Stimulated activated CD4-positive, alpha-beta T cell treated with anti-CD3 and anti-CD28 coated beads, Interleukin-4, amount 100 ng/mL, for 24 hours (primary cell): ENCODE data around the gene PACC1.
A peak's percentile ranks its signal among the peaks of the same experiment; 100 is the strongest.

Experiments used
- DNase-seq: peaks from one replicate; pipeline ENCODE4 v3.0.0-alpha.2; 2020

PACC1 gene

DNA sequence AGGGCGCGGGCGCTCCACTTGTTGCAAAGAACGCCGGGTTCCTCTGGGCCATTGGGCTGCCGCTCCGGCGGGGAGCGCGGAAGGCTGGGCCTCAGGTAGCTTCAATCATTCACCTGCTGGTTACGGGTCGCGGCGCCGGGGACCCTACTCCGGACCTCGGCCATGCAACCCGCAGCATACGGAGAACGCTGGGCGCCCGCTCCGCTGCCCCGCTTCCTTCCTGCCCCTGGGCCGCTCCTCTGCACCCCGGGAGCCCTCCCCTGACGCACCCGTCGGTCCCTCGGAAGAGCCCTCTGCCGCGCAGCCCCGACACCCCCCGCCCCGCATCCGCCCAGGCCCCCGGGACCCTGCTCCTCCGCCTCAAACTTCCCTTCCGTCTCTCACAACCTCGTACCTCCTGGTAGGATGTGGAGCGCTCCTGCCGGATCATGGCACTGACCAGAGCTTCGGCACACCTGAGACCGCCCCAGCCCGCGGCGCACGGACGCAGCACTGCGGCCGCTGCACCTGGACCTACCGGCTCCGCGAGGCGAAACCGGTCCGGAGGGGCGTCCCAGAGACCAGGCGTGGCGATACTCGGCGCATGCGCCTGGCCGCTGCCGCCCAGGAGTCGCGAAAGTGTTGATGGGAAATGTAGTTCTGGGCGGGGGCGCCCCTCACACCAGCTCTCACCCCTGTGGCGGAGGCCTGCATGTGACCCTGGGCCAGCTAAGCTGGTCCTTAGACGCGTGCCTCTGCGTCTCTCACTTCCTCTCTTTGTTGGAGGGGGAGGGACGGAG, at the start of gene PACC1:
Gene PACC1, minus strand, starts transcription at position 559 of the 779 bp plus-strand sequence. Its CDS starts 129 bp downstream, at position 430.
- peak; percentile 88 for DNase-seq

DNA sequence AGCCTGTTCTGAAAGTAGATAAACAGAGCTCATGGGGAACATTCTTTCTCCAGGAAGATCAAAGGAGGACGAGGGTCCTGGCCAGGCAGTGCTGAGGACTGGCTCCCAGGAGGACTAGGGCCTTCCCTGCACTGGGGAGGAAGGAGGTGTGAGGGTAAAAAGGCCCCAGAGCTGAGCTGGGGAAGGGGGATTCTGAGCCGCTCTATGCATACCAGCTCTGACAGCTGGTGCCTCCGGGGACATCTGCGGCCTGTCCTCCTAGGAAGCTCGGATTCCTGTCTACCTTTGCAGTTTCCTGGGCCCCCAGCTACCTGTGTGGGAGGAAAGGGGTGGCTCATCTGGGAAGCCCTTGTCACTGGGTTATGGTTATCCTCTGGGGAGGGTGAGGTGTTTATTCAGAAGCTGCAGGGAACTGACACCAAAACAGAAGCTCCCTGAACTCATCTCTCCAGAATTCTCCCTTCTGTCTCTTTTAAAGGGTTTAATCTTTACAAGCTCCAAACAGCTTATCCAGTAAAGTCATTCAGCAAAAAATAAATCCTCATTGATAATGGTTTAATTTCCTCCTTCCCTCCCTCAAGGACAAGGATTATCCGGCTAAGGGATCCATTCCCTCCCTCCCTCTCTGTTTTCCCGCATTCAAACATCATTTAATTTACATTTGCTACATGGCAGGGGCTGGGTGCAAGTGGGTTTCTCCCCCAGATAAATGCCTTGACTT, 49.0 kb upstream of the PACC1 start:
- no peak for DNase-seq

DNA sequence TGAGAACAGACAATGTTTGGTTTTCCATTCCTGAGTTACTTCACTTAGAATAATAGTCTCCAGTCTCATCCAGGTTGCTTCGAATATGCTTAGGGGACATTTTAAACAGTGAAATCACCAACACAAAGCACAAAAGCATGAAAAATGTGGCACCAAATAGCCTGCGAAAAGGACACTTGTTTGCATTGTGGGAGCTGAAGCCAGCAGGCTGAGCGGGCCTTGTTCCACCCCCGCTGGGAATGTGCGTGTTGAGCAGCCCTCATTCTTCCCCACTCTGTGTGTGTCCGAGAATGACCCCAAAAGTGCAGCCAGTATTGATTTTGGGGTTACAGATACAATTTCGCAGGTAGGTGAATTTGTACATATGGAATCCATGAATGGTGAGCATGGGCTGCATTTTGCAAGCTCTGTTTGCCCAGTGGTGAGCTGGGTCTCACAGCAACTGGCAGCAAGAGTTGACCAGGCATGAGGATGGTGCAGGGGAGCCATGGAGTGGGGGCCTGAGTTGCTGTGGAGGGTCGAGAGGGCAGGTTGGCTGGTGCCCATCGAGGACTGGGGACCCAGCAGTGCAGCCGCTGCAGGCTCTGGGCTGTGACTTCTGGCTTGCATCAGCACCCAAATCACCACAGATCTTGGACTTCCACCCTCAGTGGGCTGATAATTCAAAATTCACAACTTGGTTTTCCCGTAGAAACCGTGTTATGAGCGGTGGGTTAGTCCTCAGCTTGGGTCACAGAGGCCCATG, 47.4 kb upstream of the PACC1 start:
- DNase-seq: no peak

GRCh38 chr1:212460376-212460775, 45.7 kb upstream of the PACC1 start:
- DNase-seq: no peak

- DNase-seq: no peak
Observed at GRCh38 chr1:212459656-212460055, 45.0 kb upstream of the PACC1 start.

- DNase-seq: no peak
Observed at GRCh38 chr1:212458817-212459216, 44.1 kb upstream of the PACC1 start.

- peak; percentile 73 for DNase-seq
Observed at GRCh38 chr1:212457740-212458338, 43.2 kb upstream of the PACC1 start.

GRCh38 chr1:212455803-212456528, 41.3 kb upstream of the PACC1 start:
- DNase-seq: peak; percentile 88

GRCh38 chr1:212455401-212455800, 40.7 kb upstream of the PACC1 start:
- DNase-seq: no peak

DNA sequence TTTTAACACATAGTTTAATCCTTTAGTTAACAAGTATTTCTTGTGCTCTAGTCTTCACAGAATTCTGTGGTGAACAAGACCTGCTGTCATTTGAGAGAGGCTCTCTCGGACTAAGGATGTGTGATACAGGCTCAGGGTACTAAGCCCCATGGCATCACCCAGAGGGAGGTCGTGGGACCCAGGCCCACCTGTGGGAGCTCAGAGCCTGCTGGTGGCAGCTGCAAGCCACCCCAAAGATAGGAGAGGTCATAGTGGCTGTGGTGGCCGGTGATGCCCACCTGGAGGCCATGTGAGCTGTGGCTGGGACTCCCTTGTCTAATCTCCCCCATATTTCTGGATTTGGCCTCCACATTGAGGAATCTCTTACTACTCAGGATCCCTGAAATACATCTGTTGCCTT, 40.1 kb upstream of the PACC1 start:
- no peak for DNase-seq

DNA sequence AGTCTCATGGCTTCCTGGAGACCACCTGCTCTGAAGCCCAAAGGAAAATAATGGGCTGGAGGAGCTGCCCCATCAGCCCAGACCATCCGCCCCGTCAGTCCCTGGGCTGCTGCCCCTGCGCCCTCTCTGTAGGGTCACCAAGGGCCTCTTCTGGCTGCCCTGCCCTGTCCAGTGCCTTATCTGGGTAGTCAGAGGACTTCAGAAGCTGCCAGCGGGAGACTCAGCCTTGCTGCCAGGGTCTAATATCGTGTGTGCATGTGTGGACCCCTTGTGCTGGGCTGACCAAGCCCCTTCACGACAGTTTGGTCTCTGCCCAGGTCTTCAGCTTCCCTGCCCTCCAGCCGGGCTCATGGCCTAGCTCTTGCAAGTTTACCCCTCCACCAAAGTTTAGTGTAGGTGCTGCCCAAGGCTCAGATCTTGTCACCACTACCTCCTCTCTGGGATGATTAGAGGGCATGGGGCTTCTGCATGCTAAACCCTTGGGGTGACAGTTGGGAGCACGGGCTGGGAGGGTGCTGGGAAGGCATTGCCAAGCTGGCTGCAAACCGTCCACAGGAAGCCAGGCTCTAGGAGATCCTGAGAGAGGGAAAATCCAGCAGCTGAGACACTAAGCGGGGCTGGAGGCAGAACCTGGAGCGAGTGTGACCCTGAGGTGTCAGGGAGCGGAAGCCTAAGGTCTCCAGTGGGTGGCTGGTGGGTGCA, 38.6 kb upstream of the PACC1 start:
- DNase-seq: no peak

DNA sequence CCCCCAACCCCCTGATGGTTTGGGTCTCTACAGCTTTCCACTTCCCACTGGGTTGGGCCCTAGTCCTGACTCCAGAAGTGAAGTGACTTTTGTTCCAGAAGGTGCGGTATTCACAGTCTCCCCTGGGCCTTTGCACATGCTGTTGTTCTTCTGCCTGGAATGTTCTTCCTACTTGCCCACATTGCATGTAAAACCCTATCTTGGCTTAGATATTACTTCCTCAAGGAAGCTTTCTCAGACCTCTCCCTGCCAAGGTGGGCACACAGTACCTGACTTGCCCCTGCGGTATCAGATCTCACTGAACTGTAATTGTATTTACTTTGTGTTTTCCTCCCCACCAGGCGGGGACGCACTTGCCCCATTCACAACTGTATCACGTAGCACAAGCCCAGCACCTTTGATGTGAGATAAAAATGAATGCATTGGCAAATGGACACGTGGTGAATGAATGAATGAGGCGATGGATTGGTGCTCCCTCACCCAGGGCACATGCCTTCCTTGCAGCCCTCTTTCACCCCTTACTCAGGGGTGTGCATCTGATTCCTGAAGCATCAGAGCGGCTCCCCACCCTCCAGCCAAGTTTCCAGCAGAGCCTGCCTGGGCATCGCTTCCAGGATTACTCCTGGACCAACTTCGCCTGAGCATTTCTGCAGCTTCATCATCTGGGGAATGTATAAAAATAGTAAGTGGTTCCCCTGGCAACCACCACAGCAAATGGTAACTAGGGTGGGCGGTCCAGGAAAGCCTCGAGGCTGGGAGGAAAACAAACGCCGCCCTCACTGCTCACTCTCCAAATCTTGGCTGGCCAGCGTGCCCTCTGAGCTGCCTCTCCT, 37.9 kb upstream of the PACC1 start:
- DNase-seq: no peak

- no peak for DNase-seq
Observed at GRCh38 chr1:212451416-212452322, 37.0 kb upstream of the PACC1 start.

- DNase-seq: no peak
Observed at GRCh38 chr1:212450331-212450881, 35.7 kb upstream of the PACC1 start.

DNA sequence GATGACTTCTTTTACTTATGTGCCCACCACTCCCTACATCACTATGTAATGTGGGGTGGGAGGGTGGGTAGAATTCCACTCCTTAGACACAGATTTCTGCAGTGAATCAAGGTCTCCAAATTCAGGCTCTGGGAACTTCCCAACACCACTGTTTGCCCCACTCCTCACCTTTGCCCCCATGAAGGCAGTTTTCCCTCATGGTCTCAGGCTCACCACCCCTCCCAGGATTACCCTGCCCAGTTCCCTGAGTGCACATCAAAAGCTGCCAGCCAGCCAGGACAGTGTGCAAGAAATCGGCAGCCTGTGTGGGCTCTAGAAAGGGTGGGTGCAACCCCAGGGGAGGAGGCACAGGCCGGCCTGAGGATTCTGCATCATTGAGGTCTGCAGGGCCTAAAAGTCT, 32.8 kb upstream of the PACC1 start:
- DNase-seq: no peak

- no peak for DNase-seq
Observed at GRCh38 chr1:212446333-212446732, 31.6 kb upstream of the PACC1 start.

GRCh38 chr1:212442408-212442807, 27.7 kb upstream of the PACC1 start:
- DNase-seq: no peak

DNA sequence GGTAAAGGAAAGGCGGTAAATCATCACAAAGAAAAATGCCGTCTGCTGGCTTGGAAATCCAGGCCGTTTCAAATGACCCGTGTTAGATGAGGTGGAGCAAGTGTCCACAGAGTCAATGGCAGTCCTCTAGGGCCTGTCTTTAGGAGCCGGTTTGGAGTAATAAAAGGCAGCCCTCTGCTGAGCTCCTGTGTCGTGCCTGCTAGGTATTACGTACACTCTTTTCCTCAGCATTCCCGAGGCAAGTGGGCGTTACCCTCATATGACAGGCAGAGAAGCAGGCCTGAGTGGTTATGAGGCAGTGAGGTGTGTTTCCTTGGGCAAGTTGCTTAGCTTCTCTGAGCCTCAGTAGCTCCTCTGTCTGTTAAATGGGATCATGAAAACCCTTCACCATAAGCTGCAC, 25.7 kb upstream of the PACC1 start:
- DNase-seq: no peak

GRCh38 chr1:212438831-212439237, 24.1 kb upstream of the PACC1 start:
- no peak for DNase-seq
